Measurements from ENCODE around the gene LMAN1. TPM values are rescaled to one million over a fixed set of nuclear protein-coding genes. Genes with fewer than 3 reads are reported as not detected.

The LMAN1 gene, protein sequence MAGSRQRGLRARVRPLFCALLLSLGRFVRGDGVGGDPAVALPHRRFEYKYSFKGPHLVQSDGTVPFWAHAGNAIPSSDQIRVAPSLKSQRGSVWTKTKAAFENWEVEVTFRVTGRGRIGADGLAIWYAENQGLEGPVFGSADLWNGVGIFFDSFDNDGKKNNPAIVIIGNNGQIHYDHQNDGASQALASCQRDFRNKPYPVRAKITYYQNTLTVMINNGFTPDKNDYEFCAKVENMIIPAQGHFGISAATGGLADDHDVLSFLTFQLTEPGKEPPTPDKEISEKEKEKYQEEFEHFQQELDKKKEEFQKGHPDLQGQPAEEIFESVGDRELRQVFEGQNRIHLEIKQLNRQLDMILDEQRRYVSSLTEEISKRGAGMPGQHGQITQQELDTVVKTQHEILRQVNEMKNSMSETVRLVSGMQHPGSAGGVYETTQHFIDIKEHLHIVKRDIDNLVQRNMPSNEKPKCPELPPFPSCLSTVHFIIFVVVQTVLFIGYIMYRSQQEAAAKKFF
- polyA plus RNA-seq (2012; ENCODE audit: insufficient read depth, insufficient read length, low read depth), result 15.7 TPM

DNA sequence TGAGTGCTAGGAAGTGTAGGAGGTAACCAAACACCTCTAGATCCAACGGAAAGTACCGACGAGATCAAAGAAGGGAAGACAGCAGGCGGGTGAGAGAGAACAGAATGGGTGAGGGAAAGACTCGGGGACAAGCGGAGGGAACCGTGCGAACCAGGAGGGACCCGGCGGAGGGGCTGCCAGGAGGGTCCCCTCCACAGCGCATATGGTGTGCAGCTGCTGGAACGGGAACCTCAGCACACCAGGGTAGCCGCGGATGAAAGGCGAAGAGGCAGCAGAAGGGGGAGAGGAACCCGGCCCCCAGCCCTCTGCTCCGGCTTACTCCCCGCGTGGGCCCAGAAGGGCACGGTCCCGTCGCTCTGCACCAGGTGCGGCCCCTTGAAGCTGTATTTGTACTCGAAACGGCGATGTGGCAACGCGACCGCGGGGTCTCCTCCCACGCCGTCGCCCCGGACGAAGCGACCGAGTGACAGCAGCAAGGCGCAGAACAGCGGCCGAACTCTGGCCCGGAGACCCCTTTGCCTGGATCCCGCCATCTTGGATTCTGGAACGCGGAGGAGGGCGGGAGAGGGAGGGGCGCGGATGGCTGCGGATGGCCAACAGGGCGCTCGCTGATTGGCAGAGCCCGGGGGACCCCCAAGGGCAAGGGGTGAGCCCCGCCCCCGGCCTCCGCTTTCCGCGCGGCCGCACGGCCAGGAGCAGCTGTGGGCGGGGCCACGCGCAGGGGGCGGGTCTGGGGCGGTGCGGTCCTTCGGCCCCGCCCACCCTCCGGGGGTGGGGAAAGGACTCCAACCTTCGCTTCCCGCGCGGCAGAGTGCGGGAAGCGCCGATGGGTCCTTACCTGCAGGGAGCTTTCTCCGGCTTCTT, at the start of gene LMAN1:
TSS of gene LMAN1 (minus strand) at position 554 of the 864 bp plus-strand sequence. CDS start at position 533, 21 bp downstream.
- DNase-seq, result peak; percentile 95
- Histone ChIP-seq H3K27me3 (no peaks in the 10 kb centered on the region), H3K4me3 (ENCODE audit: low read depth, low read length) (peak within 1 kb of the TSS; percentile 86), H3K36me3 (peaks cover 9% of the 10 kb centered on the region), H3K9me3 (no peaks in the 10 kb centered on the region), H3K4me1 (no peaks in the 10 kb centered on the region; the same call in 1 of the 2 replicates)
- TF ChIP-seq, protein P1, sequence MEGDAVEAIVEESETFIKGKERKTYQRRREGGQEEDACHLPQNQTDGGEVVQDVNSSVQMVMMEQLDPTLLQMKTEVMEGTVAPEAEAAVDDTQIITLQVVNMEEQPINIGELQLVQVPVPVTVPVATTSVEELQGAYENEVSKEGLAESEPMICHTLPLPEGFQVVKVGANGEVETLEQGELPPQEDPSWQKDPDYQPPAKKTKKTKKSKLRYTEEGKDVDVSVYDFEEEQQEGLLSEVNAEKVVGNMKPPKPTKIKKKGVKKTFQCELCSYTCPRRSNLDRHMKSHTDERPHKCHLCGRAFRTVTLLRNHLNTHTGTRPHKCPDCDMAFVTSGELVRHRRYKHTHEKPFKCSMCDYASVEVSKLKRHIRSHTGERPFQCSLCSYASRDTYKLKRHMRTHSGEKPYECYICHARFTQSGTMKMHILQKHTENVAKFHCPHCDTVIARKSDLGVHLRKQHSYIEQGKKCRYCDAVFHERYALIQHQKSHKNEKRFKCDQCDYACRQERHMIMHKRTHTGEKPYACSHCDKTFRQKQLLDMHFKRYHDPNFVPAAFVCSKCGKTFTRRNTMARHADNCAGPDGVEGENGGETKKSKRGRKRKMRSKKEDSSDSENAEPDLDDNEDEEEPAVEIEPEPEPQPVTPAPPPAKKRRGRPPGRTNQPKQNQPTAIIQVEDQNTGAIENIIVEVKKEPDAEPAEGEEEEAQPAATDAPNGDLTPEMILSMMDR (IDR thresholded peaks at IDR 0.05; ENCODE audit: low read depth, low read length), result no peak

DNA sequence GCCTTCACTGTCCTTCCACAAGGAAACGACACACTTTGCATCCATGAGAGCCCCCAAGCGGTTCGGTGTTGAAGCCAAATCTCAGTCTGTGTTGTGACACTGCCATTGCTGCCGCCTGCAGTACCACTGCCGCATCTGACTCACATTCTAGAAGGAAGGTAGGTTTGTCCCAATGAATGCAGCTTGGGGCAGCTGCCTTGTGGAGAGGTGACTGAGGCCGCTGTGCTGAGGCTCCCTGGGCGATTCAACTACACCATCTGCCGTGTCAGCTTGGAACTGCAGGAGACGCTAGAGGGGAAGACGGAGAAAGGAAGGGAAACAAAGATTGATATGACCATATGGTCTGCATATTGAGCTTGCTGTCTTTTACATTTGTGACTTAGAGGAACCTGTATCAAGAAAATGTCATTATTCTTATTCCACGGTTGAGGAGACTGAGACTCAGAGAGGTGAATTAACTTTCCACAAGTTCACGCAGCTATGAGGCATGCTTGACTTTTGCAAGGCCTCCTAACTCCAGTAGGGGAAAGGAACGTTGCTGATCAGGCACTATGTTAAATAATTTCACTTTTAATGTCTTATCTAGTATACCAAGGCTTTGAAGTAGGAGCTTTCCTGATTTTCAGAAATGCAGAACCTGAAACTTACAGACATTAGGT, 43.5 kb upstream of the LMAN1 start:
- TF ChIP-seq, protein P1 (IDR thresholded peaks at IDR 0.05; ENCODE audit: low read depth, low read length), result peak; percentile 81
- Histone ChIP-seq H3K4me3 (ENCODE audit: low read depth, low read length) (no peak overlapping the region), H3K9me3 (no peaks in the 10 kb centered on the region), H3K4me1 (no peaks in the 10 kb centered on the region; the same call in 1 of the 2 replicates), H3K36me3 (no peaks in the 10 kb centered on the region), H3K27me3 (no peaks in the 10 kb centered on the region)
- peak; percentile 77 for DNase-seq

DNA sequence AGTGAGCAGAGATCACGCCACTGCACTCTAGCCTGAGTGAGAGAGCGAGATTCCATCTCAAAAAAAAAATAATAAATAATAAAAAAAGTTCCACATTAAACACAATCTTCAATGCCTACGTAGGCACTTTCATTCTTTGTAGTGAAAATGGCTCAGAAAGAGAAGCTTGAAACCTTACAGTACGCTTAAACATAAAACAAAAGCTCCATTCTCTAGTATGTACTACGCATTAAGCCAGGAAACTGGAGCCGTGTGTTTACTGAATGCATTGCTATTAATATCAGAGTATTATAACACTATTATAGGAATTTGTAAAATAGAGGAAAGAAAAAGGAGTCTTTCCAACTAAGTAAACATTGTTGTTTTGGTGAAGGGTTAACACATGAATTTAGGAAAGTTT, 41.3 kb upstream of the LMAN1 start:
- no peak overlapping the region for H3K4me3 ChIP-seq (ENCODE audit: low read depth, low read length)
- no peaks in the 10 kb centered on the region for H3K27me3 ChIP-seq
- H3K36me3 ChIP-seq, result no peaks in the 10 kb centered on the region
- no peaks in the 10 kb centered on the region for H3K9me3 ChIP-seq
- no peak for DNase-seq
- TF ChIP-seq, protein P1 (IDR thresholded peaks at IDR 0.05; ENCODE audit: low read depth, low read length), result no peak
- no peaks in the 10 kb centered on the region; the same call in 1 of the 2 replicates for H3K4me1 ChIP-seq

DNA sequence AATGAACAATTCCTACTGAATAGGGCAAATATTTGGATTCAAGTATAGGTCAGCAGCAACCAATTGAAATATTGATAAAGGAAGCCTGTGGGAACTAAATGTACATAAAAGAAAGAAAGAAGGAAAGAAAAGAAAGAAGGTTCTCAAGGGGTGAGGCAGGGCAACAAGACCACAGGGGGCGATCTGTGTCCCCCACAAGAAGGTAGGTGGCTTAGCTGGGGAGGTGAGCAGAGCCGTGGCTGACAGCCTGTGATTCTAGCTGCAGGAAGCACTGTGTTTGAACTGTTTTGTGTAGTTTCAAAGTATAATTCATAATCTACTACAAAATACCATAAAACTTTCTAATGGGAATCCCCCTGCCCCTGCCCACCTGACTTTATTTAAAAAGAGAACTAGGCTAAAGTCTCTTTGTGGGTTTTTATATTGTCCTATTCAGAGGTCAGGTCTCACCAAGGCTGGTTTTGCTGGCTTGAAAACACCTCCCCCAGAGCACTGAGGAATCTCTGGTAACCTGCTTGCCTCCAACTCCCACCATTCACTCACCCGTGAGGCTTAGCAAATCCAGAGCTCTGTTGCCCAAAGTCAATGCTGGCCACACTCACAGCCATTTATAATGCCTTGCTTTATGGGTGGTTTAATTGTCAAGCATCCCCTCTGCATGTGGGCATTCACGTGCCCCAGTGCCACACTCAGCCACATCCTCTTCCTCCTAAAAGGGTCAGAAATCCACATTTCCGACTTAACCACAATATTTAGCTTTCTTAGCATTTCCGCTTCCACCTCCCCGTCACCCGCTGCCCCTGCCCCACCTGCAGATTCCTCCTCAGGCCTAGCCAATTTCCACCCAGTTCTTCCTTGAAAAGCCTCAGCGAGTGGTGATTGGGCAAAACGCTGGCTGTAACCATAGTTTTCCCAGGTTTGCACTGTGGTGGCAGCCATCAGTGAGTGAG, 36.4 kb upstream of the LMAN1 start:
- DNase-seq, result no peak
- no peaks in the 10 kb centered on the region for H3K36me3 ChIP-seq
- no peaks in the 10 kb centered on the region for H3K27me3 ChIP-seq
- no peak overlapping the region for H3K4me3 ChIP-seq (ENCODE audit: low read depth, low read length)
- H3K9me3 ChIP-seq, result no peaks in the 10 kb centered on the region
- TF ChIP-seq, protein P1 (IDR thresholded peaks at IDR 0.05; ENCODE audit: low read depth, low read length), result no peak
- no peaks in the 10 kb centered on the region for H3K4me1 ChIP-seq

DNA sequence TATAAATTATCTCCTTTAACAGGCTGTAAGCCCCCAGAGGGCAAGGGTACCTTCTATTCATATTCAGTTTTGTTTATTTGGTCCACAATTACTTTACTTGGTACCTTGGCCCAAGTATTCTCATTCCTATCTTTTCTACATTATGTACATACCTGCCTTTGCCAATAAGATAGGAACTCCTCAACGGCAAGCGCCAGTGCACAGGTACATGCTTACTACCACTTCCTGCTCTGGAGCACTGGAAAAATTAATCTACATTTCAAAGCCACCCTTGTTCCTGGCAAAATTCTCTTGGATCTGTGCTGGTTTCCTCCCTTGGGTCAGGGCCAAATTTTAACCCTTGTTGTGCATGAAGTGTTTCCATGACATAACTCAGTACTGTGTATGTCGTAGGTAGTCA, 34.3 kb upstream of the LMAN1 start:
- TF ChIP-seq, protein P1 (IDR thresholded peaks at IDR 0.05; ENCODE audit: low read depth, low read length), result no peak
- no peaks in the 10 kb centered on the region for H3K27me3 ChIP-seq
- DNase-seq, result no peak
- no peaks in the 10 kb centered on the region for H3K9me3 ChIP-seq
- no peak overlapping the region for H3K4me3 ChIP-seq (ENCODE audit: low read depth, low read length)
- no peaks in the 10 kb centered on the region for H3K36me3 ChIP-seq
- no peaks in the 10 kb centered on the region for H3K4me1 ChIP-seq

All from BE2C (cell line).